ENCODE data around the gene RSPO3.

GRCh38 chr6:127085181-127085580, 33.3 kb upstream of the RSPO3 start:
- TF ChIP-seq CTCF (IDR thresholded peaks at IDR 0.05): no peak
- no peak for TF ChIP-seq POLR2A (IDR thresholded peaks at IDR 0.05)

Measured in right lobe of liver (tissue), 4 donors.